ENCODE measurements around the gene OTUB2.

Gene OTUB2

DNA sequence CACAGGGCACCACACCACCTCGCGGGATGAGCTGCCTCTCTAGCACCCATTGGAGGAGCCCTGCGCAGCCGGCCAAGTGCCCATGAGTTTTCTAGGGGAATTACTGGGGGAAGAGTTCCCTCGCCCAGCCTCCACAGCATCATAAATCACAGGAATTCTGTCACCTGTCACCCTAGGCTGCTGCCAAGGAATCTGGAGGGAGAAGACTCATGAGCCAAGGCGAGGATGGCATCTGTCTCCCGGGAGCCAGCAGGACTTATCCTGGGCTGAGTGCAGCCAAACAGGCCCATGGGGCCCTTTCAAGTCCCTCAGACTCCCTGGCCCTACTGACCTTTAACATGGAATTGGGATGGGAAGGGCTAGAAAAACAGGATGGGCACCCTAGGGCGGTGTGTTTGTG lies 7.8 kb upstream of the OTUB2 start:
- Histone ChIP-seq H3K9me3 (replicated peaks; ENCODE audit: insufficient read depth, low read length) (no peaks in the 10 kb centered on the region), H3K9ac (ENCODE audit: low read length) (no peak overlapping the region), H3K27ac (ENCODE audit: low read length) (no peak overlapping the region), H3K4me2 (ENCODE audit: low read depth, low read length) (no peak overlapping the region), H3K36me3 (replicated peaks; ENCODE audit: insufficient read depth, low read length) (no peaks in the 10 kb centered on the region), H3K4me3 (ENCODE audit: low read length) (no peak overlapping the region), H4K20me1 (ENCODE audit: insufficient read depth, low read length) (no peaks in the 10 kb centered on the region), H3K27me3 (replicated peaks; ENCODE audit: insufficient read depth, low read length) (no peaks in the 10 kb centered on the region), H2AFZ (ENCODE audit: low read length) (no peak overlapping the region), H3F3A (ENCODE audit: insufficient read depth, low read length) (peaks cover 21% of the 10 kb centered on the region), H3K79me2 (ENCODE audit: low read length) (no peaks in the 10 kb centered on the region), H3K9me2 (replicated peaks; ENCODE audit: insufficient read depth, low read length) (no peaks in the 10 kb centered on the region), H3K4me1 (ENCODE audit: low read length) (peaks cover 45% of the 10 kb centered on the region)
- TF ChIP-seq EZH2 (optimal IDR thresholded peaks at IDR 0.05; ENCODE audit: low read depth, low read length) (no peak), EZH2phosphoT487 (IDR thresholded peaks at IDR 0.05; ENCODE audit: low read length) (no peak)
- TF ChIP-seq, protein P1, sequence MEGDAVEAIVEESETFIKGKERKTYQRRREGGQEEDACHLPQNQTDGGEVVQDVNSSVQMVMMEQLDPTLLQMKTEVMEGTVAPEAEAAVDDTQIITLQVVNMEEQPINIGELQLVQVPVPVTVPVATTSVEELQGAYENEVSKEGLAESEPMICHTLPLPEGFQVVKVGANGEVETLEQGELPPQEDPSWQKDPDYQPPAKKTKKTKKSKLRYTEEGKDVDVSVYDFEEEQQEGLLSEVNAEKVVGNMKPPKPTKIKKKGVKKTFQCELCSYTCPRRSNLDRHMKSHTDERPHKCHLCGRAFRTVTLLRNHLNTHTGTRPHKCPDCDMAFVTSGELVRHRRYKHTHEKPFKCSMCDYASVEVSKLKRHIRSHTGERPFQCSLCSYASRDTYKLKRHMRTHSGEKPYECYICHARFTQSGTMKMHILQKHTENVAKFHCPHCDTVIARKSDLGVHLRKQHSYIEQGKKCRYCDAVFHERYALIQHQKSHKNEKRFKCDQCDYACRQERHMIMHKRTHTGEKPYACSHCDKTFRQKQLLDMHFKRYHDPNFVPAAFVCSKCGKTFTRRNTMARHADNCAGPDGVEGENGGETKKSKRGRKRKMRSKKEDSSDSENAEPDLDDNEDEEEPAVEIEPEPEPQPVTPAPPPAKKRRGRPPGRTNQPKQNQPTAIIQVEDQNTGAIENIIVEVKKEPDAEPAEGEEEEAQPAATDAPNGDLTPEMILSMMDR (IDR thresholded peaks at IDR 0.05; ENCODE audit: low read length): no peak
- no peak for DNase-seq

DNA sequence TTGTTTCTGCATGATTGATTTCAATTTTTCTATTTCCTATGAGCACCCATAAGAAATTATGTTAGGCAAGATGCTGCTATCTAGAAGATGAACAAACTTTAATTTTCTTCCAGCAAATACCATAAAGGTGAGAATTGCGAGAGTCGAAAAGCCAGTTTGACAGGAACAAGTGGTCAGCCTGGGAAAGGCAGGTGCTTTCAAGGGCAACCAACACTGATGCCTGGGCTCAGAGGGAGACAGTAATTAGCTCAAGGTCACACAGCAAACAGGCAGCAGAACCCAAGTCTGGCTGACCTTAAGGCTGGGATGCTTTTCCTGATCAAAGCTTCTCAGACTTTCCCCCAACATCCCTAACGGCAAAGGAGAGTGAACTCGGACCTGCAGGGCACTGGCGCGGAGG lies 6.8 kb upstream of the OTUB2 start:
- Histone ChIP-seq H3K4me2 (ENCODE audit: low read depth, low read length) (no peak overlapping the region), H3K27ac (ENCODE audit: low read length) (no peak overlapping the region), H3K27me3 (replicated peaks; ENCODE audit: insufficient read depth, low read length) (no peaks in the 10 kb centered on the region), H3K4me3 (ENCODE audit: low read length) (no peak overlapping the region), H3K9me2 (replicated peaks; ENCODE audit: insufficient read depth, low read length) (no peaks in the 10 kb centered on the region), H3K36me3 (replicated peaks; ENCODE audit: insufficient read depth, low read length) (no peaks in the 10 kb centered on the region), H3K79me2 (ENCODE audit: low read length) (no peaks in the 10 kb centered on the region), H4K20me1 (ENCODE audit: insufficient read depth, low read length) (no peaks in the 10 kb centered on the region), H2AFZ (ENCODE audit: low read length) (no peak overlapping the region), H3F3A (ENCODE audit: insufficient read depth, low read length) (peaks cover 21% of the 10 kb centered on the region), H3K9me3 (replicated peaks; ENCODE audit: insufficient read depth, low read length) (no peaks in the 10 kb centered on the region), H3K4me1 (ENCODE audit: low read length) (peaks cover 41% of the 10 kb centered on the region), H3K9ac (ENCODE audit: low read length) (no peak overlapping the region)
- TF ChIP-seq, protein P1 (IDR thresholded peaks at IDR 0.05; ENCODE audit: low read length): no peak
- DNase-seq: no peak

DNA sequence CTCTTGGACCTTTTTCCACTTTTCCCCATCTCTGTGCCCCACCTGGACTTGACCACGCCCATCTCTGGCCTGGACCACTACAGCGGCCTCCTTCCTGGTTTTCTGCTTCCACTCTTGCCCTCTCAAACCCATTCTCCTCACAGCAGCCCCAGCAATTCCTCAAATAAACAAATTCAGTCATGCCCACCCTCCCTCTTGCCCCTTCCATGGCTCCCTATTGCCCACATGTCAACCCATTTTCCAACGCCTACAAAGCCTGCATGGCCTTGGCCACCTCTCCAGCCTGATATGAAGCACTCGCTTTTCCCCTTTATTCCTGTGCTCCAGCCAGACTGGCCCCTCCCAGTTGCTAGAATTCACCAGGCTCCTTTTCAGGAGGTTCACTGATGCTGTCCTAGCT lies 5.9 kb upstream of the OTUB2 start:
- Histone ChIP-seq H3K9ac (ENCODE audit: low read length) (no peak overlapping the region), H3K9me3 (replicated peaks; ENCODE audit: insufficient read depth, low read length) (no peaks in the 10 kb centered on the region), H3K4me1 (ENCODE audit: low read length) (peaks cover 34% of the 10 kb centered on the region), H3K4me3 (ENCODE audit: low read length) (no peak overlapping the region), H2AFZ (ENCODE audit: low read length) (no peak overlapping the region), H3K27ac (ENCODE audit: low read length) (peak overlapping the region; percentile 94; the same call in 1 of the 2 replicates), H3K9me2 (replicated peaks; ENCODE audit: insufficient read depth, low read length) (no peaks in the 10 kb centered on the region), H3K36me3 (replicated peaks; ENCODE audit: insufficient read depth, low read length) (no peaks in the 10 kb centered on the region), H3K79me2 (ENCODE audit: low read length) (no peaks in the 10 kb centered on the region), H3K27me3 (replicated peaks; ENCODE audit: insufficient read depth, low read length) (no peaks in the 10 kb centered on the region), H3F3A (ENCODE audit: insufficient read depth, low read length) (peaks cover 21% of the 10 kb centered on the region), H4K20me1 (ENCODE audit: insufficient read depth, low read length) (no peaks in the 10 kb centered on the region), H3K4me2 (ENCODE audit: low read depth, low read length) (no peak overlapping the region)
- TF ChIP-seq, protein P1 (IDR thresholded peaks at IDR 0.05; ENCODE audit: low read length): no peak
- no peak for DNase-seq

DNA sequence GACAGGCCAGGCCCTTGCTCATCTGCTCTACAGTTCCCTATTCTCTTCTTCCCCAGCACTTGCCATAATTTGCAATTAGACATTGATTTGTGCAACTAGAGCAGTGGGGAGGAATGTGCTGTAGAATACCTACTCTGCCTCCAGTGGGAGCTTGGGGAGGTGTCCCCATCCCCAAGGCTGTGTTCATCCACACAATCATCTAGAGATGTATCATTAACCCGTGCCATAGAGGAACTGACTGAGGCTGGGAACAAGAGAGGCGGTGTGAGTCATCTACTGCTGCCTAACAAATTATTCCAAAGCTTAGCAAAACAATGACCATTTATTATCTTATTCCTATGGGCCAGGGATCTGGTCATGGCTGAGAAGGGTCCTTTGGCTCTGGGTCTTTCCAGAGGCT lies 5.1 kb upstream of the OTUB2 start:
- TF ChIP-seq, protein P1 (IDR thresholded peaks at IDR 0.05; ENCODE audit: low read length): no peak
- TF ChIP-seq EZH2 (optimal IDR thresholded peaks at IDR 0.05; ENCODE audit: low read depth, low read length) (no peak), EZH2phosphoT487 (IDR thresholded peaks at IDR 0.05; ENCODE audit: low read length) (no peak)
- no peaks in the 10 kb centered on the region for H3K9me2 ChIP-seq (replicated peaks; ENCODE audit: insufficient read depth, low read length)
- H3K4me2 ChIP-seq (ENCODE audit: low read depth, low read length): peak overlapping the region; percentile 65
- H3F3A ChIP-seq (ENCODE audit: insufficient read depth, low read length): peaks cover 21% of the 10 kb centered on the region
- H3K4me1 ChIP-seq (ENCODE audit: low read length): peaks cover 34% of the 10 kb centered on the region
- no peaks in the 10 kb centered on the region for H3K36me3 ChIP-seq (replicated peaks; ENCODE audit: insufficient read depth, low read length)
- no peak overlapping the region for H2AFZ ChIP-seq (ENCODE audit: low read length)
- H3K9me3 ChIP-seq (replicated peaks; ENCODE audit: insufficient read depth, low read length): no peaks in the 10 kb centered on the region
- no peak overlapping the region for H3K4me3 ChIP-seq (ENCODE audit: low read length)
- peak overlapping the region; percentile 94 for H3K27ac ChIP-seq (ENCODE audit: low read length)
- peak overlapping the region; percentile 46; the same call in 1 of the 2 replicates for H3K9ac ChIP-seq (ENCODE audit: low read length)
- no peaks in the 10 kb centered on the region for H3K27me3 ChIP-seq (replicated peaks; ENCODE audit: insufficient read depth, low read length)
- H4K20me1 ChIP-seq (ENCODE audit: insufficient read depth, low read length): no peaks in the 10 kb centered on the region
- DNase-seq: no peak
- no peaks in the 10 kb centered on the region for H3K79me2 ChIP-seq (ENCODE audit: low read length)

All from MM.1S (cell line).